ENCODE results near the gene DPEP1. TPM values are rescaled to one million over a fixed set of nuclear protein-coding genes. Genes with fewer than 3 reads are reported as not detected.
A peak's percentile ranks its signal among the peaks of the same experiment; 100 is the strongest.

DPEP1 gene
- total RNA-seq, 2 experiments from 2014 or later, result not detected

GRCh38 chr16:89593841-89594240 is 19.6 kb upstream of the DPEP1 start:
- H3K27ac Mint-ChIP-seq, result no peak overlapping the region
- H3K4me1 Mint-ChIP-seq, result peaks cover 7% of the 10 kb centered on the region
- CTCF ChIA-PET, result no interaction called here
- H3K4me3 Mint-ChIP-seq, result no peak overlapping the region
- no peaks in the 10 kb centered on the region for H3K27me3 Mint-ChIP-seq
- H3K9me3 Mint-ChIP-seq (ENCODE audit: low read depth), result no peaks in the 10 kb centered on the region
- ATAC-seq (peak; percentile 82), DNase-seq (peak; percentile 40)
- POLR2A ChIA-PET, result no interaction called here
- intact Hi-C loops (cut with DNase I, micrococcal nuclease), result no loop called here
- no peaks in the 10 kb centered on the region for H3K36me3 Mint-ChIP-seq (ENCODE audit: low read depth)

GRCh38 chr16:89595330-89596060 is 17.9 kb upstream of the DPEP1 start:
- CTCF ChIA-PET, result no interaction called here
- Mint-ChIP-seq H3K27me3 (no peaks in the 10 kb centered on the region), H3K36me3 (ENCODE audit: low read depth) (no peaks in the 10 kb centered on the region), H3K9me3 (ENCODE audit: low read depth) (no peaks in the 10 kb centered on the region), H3K4me1 (peaks cover 10% of the 10 kb centered on the region), H3K27ac (no peak overlapping the region), H3K4me3 (no peak overlapping the region)
- POLR2A ChIA-PET, result no interaction called here
- DNase-seq, result no peak
- intact Hi-C loops (cut with DNase I, micrococcal nuclease), result no loop called here
- ATAC-seq, result no peak

GRCh38 chr16:89596061-89596689 is 17.3 kb upstream of the DPEP1 start:
- no peak for ATAC-seq
- H3K36me3 Mint-ChIP-seq (ENCODE audit: low read depth), result no peaks in the 10 kb centered on the region
- intact Hi-C loops (cut with DNase I, micrococcal nuclease), result no loop called here

DNA sequence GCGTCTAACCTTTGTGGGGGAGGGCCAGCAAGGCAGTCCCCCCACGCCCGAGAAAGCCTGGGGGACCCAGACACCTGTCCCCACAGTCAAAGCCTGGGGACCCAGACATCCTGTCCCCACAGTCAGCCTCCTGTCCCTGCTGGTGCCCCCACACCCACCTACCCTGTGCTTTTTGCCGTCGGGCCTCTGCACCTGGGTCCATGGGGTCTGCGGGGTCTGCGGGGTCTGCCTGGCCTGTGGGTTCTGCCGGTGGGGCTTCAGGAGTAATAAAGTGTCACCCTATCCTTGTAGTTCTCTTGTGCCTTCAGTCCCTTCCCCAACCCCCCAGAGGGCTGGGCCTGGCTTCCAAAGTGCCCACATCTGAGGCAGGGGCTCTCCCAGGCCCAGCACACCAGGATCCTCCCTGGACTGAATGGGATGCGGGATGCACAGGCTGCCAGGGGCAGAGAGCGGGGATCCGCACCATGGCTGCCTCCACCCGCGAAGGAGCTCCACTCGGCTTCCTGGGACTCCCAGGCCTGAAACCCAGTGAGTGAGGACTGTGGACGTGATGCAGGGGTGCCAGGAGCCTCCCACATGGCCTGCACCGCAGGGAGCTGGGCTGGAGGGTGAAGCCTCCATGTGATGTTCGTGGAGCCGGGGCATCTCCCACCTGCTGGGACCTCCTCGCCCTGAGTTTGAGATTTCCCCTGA is 16.3 kb upstream of the DPEP1 start:
- H3K4me3 Mint-ChIP-seq, result no peak overlapping the region
- DNase-seq, result no peak
- no peak overlapping the region for H3K27ac Mint-ChIP-seq
- H3K4me1 Mint-ChIP-seq, result peaks cover 12% of the 10 kb centered on the region
- ChIA-PET CTCF (no interaction called here), POLR2A (no interaction called here)
- intact Hi-C loops (cut with DNase I, micrococcal nuclease), result no loop called here
- no peaks in the 10 kb centered on the region for H3K36me3 Mint-ChIP-seq (ENCODE audit: low read depth)
- H3K27me3 Mint-ChIP-seq, result no peaks in the 10 kb centered on the region
- H3K9me3 Mint-ChIP-seq (ENCODE audit: low read depth), result no peaks in the 10 kb centered on the region
- no peak for ATAC-seq

More at GRCh38 chr16:89596061-89596689, 17.3 kb upstream of the DPEP1 start:
- no peak for DNase-seq
- H3K4me3 Mint-ChIP-seq, result no peak overlapping the region
- H3K4me1 Mint-ChIP-seq, result peaks cover 10% of the 10 kb centered on the region
- ChIA-PET CTCF (no interaction called here), POLR2A (no interaction called here)
- H3K27me3 Mint-ChIP-seq, result no peaks in the 10 kb centered on the region
- H3K27ac Mint-ChIP-seq, result no peak overlapping the region
- no peaks in the 10 kb centered on the region for H3K9me3 Mint-ChIP-seq (ENCODE audit: low read depth)

DNA sequence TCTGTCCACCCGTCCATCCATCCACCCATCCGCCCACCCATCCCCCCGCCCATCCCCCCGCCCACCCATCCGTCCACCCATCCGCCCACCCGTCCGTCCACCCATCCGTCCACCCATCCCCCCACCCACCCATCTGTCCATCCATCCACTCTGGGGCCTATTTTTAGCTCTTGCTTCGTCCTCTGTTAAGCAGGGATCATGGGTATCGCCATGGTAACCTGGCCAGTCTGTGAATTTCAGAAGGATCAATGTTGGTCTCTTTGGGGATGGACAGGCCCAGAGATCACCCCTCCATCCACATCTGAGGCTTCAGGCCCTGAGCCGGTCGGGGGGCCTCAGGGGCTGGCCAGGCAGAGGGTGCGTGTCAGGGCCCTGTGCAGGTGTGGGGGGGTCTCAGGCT is 15.2 kb upstream of the DPEP1 start:
- H3K27ac Mint-ChIP-seq, result no peak overlapping the region
- ATAC-seq (no peak), DNase-seq (peak; percentile 40)
- H3K27me3 Mint-ChIP-seq, result no peaks in the 10 kb centered on the region
- H3K9me3 Mint-ChIP-seq (ENCODE audit: low read depth), result no peaks in the 10 kb centered on the region
- intact Hi-C loops (cut with DNase I, micrococcal nuclease), result no loop called here
- H3K4me3 Mint-ChIP-seq, result no peak overlapping the region
- peaks cover 23% of the 10 kb centered on the region for H3K4me1 Mint-ChIP-seq
- no peaks in the 10 kb centered on the region for H3K36me3 Mint-ChIP-seq (ENCODE audit: low read depth)
- CTCF ChIA-PET, result no interaction called here
- POLR2A ChIA-PET, result no interaction called here

DNA sequence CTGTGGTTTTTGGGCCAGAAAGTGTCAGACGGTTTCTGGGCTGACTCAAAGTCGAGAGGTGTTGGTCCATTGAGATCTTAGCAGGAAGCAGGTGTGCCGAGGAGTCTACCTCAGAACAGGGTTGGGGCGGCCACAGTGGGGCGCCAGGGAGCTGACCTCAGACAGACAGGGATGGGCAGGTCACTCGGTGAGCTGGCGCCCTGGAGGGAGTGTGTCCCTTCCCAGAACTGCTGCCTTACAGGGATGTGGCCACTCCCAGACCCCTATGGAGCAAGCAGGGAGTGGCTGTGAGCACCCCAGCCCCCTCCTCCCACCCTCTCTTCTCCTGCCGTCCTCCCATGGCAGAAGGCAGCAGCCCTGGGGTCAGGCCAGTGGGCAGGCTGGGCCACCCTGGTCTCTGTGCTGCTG is 14.0 kb upstream of the DPEP1 start:
- no peak overlapping the region for H3K4me3 Mint-ChIP-seq
- no peaks in the 10 kb centered on the region for H3K36me3 Mint-ChIP-seq (ENCODE audit: low read depth)
- DNase-seq (peak; percentile 73), ATAC-seq (peak; percentile 45)
- ChIA-PET POLR2A (no interaction called here), CTCF (interaction anchor here (1.0 to 1.3 kb wide), 2 partner anchors 16 to 17 kb away, joined by 3 to 5 read pairs; no protein-coding TSS in a partner anchor)
- intact Hi-C loops (cut with DNase I, micrococcal nuclease), result loop anchor here in 1 of 2 experiments (1.0 kb wide), 1 partner anchor 42 kb away; no protein-coding TSS in a partner anchor
- no peaks in the 10 kb centered on the region for H3K9me3 Mint-ChIP-seq (ENCODE audit: low read depth)
- no peak overlapping the region for H3K27ac Mint-ChIP-seq
- no peaks in the 10 kb centered on the region for H3K27me3 Mint-ChIP-seq
- H3K4me1 Mint-ChIP-seq, result peaks cover 16% of the 10 kb centered on the region

DNA sequence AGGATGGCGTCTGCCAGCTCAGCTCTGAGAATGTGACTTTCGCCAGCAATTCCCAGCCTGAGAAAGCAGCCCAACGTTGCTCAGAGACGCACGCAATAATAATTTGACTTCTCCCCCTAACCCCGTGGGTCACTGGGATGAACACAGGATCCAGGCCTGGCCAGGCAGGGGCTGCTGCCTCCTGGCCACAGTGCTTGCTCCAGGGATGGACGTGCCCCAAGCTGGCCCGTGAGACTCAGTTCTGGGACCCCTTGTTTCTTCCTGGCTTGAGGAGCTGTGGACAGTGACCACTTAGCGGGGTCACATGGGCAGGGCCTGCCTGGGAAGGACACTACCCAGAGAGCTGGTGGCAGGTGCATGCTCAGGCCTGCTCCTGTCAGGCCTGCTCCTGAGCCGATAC is 13.5 kb upstream of the DPEP1 start:
- peaks cover 16% of the 10 kb centered on the region for H3K4me1 Mint-ChIP-seq
- H3K4me3 Mint-ChIP-seq, result no peak overlapping the region
- H3K36me3 Mint-ChIP-seq (ENCODE audit: low read depth), result no peaks in the 10 kb centered on the region
- ATAC-seq, result no peak
- ChIA-PET CTCF (interaction anchor here (1.0 to 1.3 kb wide), 2 partner anchors 15 to 17 kb away, joined by 3 to 5 read pairs; no protein-coding TSS in a partner anchor), POLR2A (no interaction called here)
- H3K27me3 Mint-ChIP-seq, result no peaks in the 10 kb centered on the region
- no peak for DNase-seq
- no peak overlapping the region for H3K27ac Mint-ChIP-seq
- no peaks in the 10 kb centered on the region for H3K9me3 Mint-ChIP-seq (ENCODE audit: low read depth)
- intact Hi-C loops (cut with DNase I, micrococcal nuclease), result loop anchor here in 1 of 2 experiments (1.0 kb wide), 1 partner anchor 41 kb away; no protein-coding TSS in a partner anchor

- DNase-seq (no peak), ATAC-seq (no peak)
- intact Hi-C loops (cut with DNase I, micrococcal nuclease), result no loop called here
- Mint-ChIP-seq H3K4me1 (peaks cover 16% of the 10 kb centered on the region), H3K27ac (no peak overlapping the region), H3K4me3 (no peak overlapping the region), H3K27me3 (no peaks in the 10 kb centered on the region), H3K36me3 (ENCODE audit: low read depth) (no peaks in the 10 kb centered on the region), H3K9me3 (ENCODE audit: low read depth) (no peaks in the 10 kb centered on the region)
- POLR2A ChIA-PET, result no interaction called here
- CTCF ChIA-PET, result interaction anchor here (1.0 to 1.3 kb wide), 2 partner anchors 15 to 16 kb away, joined by 3 to 5 read pairs; no protein-coding TSS in a partner anchor
These were observed 13.0 kb upstream of the DPEP1 start for GRCh38 chr16:89600427-89600826.

- Mint-ChIP-seq H3K27ac (no peak overlapping the region), H3K4me1 (peaks cover 16% of the 10 kb centered on the region), H3K27me3 (no peaks in the 10 kb centered on the region), H3K4me3 (no peak overlapping the region), H3K9me3 (ENCODE audit: low read depth) (no peaks in the 10 kb centered on the region), H3K36me3 (ENCODE audit: low read depth) (no peaks in the 10 kb centered on the region)
- intact Hi-C loops (cut with DNase I, micrococcal nuclease), result no loop called here
- ChIA-PET CTCF (interaction anchor here (0.6 kb wide), 1 partner anchor 232 kb away, joined by 3 read pairs; no protein-coding TSS in a partner anchor), POLR2A (interaction anchor here (0.6 kb wide), 1 partner anchor 32 kb away, joined by 6 read pairs; no protein-coding TSS in a partner anchor)
- ATAC-seq, result no peak
- DNase-seq, result no peak
These were observed 12.5 kb upstream of the DPEP1 start for GRCh38 chr16:89600956-89601355.

GRCh38 chr16:89601906-89602272 is 11.6 kb upstream of the DPEP1 start:
- ChIA-PET CTCF (interaction anchor here (0.8 to 1.0 kb wide), 2 partner anchors 12 to 150 kb away, joined by 4 to 5 read pairs; no protein-coding TSS in a partner anchor), POLR2A (interaction anchor here (0.5 to 0.6 kb wide), 2 partner anchors 52 to 171 kb away, joined by 3 read pairs; no protein-coding TSS in a partner anchor)
- DNase-seq (no peak), ATAC-seq (no peak)
- H3K4me1 Mint-ChIP-seq, result peaks cover 16% of the 10 kb centered on the region
- no peak overlapping the region for H3K27ac Mint-ChIP-seq
- H3K9me3 Mint-ChIP-seq (ENCODE audit: low read depth), result no peaks in the 10 kb centered on the region
- no peaks in the 10 kb centered on the region for H3K27me3 Mint-ChIP-seq
- intact Hi-C loops (cut with DNase I, micrococcal nuclease), result no loop called here
- H3K36me3 Mint-ChIP-seq (ENCODE audit: low read depth), result no peaks in the 10 kb centered on the region
- no peak overlapping the region for H3K4me3 Mint-ChIP-seq

DNA sequence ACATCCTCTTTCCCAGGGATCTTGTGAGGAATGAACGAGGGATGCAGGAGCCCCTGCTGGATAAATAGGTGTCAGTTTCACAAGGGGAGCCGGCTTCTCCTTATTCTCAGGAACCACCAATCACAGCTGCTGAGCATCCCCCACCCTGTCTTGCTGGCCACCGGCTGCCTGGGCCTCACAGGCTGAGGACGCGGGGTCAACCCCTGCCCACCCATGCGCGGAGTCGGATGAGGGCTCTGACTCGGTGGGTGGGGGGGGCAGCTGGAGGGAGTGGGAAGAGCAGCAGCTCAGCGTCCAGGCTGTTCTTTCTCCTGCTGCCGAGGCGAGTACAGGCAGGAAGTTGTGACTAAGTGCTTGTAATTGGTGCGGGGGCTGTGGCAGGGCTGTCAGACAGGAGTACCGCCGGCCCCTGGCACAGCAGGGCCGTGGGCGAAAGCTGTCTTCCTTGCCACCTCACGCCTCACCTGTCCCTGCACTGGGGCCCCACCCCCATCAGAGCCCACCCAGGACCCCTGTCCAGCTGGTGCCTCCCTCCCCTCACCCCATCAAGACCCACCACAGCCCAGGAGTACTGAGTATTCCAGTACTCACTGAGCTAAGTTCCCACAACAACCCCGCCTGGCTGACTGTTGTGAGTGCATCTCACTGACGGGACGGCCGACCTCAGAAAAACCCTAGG is 11.0 kb upstream of the DPEP1 start:
- H3K9me3 Mint-ChIP-seq (ENCODE audit: low read depth), result no peaks in the 10 kb centered on the region
- H3K4me1 Mint-ChIP-seq, result peaks cover 16% of the 10 kb centered on the region
- no peak overlapping the region for H3K27ac Mint-ChIP-seq
- H3K4me3 Mint-ChIP-seq, result peak overlapping the region; percentile 24
- intact Hi-C loops (cut with DNase I, micrococcal nuclease), result no loop called here
- H3K36me3 Mint-ChIP-seq (ENCODE audit: low read depth), result no peaks in the 10 kb centered on the region
- H3K27me3 Mint-ChIP-seq, result no peaks in the 10 kb centered on the region
- ATAC-seq, result peak; percentile 96
- CTCF ChIA-PET, result interaction anchor here (0.7 to 1.0 kb wide), 5 partner anchors 12 to 150 kb away, joined by 3 to 5 read pairs (median 4); partner anchors contain the start of gene CPNE7
- peak; percentile 87 for DNase-seq
- POLR2A ChIA-PET, result interaction anchor here (0.5 to 0.6 kb wide), 2 partner anchors 51 to 170 kb away, joined by 3 read pairs; no protein-coding TSS in a partner anchor

Data from activated CD4-positive, alpha-beta T cell treated with anti-CD3 and anti-CD28 coated beads for 36 hours (primary cell).